GM12891 (cell line): Measurements from ENCODE around the gene TSPAN10.

Source experiments
- POLR2AphosphoS5 ChIP-seq: IDR thresholded peaks from 2 replicates; pipeline ENCODE4 v1.6.1; 2011; ENCODE audit warnings: low read depth, low read length, control low read depth
- SPI1 ChIP-seq: IDR thresholded peaks from 2 replicates; pipeline ENCODE4 v1.6.1; 2011; ENCODE audit warnings: low read depth, low read length, control low read depth

DNA sequence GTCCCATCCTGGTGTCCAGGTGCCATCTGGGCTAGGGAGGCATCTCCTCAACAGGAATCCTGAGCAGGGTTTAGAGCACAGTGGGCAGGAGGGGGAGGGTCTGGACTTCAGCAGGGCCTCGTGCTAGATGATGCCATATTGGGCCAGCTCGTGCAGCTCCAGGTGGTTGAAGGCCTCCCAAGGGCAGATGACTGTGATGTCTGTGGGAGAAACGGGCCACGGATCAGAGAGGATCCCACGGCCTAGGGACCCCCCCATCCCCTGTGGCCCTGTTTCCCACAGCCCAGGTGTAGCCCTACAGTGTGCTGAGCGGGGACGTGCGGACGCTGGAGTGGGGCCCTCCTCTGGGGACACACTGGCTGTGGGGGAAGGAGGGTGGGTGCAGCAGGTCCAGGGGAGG is 14.0 kb downstream of the TSPAN10 start:
- no peak for TF ChIP-seq POLR2AphosphoS5
- no peak for TF ChIP-seq SPI1
